MM.1S (cell line): ENCODE results near the gene PCED1B.

ENCODE experiments used
- DNase-seq: peaks from one replicate; pipeline ENCODE4 v3.0.0-alpha.2; 2015
- H2AFZ ChIP-seq: fragments of 300-600 bp; sonication (generic); 2 replicates; pipeline ENCODE4 v1.6.0; 2016; ENCODE audit warnings: antibody characterized with exemption, low read length
- H3F3A ChIP-seq: fragments of 300-600 bp; sonication (generic); 2 replicates; pipeline ENCODE4 v1.6.1; 2016; ENCODE audit warnings: mild to moderate bottlenecking, antibody characterized with exemption, low read length, moderate library complexity, mixed read lengths; ENCODE audit not compliant: insufficient read depth
- H3K27ac ChIP-seq: fragments of 300-600 bp; sonication (generic); 2 replicates; pipeline ENCODE4 v1.5.1; 2016; ENCODE audit warnings: mild to moderate bottlenecking, low read length
- H3K27me3 ChIP-seq: fragments of 300-600 bp; sonication (generic); replicated peaks from 2 replicates; pipeline ENCODE4 v1.6.0; 2016; ENCODE audit warnings: low read length; ENCODE audit not compliant: insufficient read depth
- H3K36me3 ChIP-seq: fragments of 300-600 bp; sonication (generic); replicated peaks from 2 replicates; pipeline ENCODE4 v1.6.1; 2016; ENCODE audit warnings: mild to moderate bottlenecking, low read length, mixed read lengths; ENCODE audit not compliant: insufficient read depth
- H3K4me1 ChIP-seq: fragments of 300-600 bp; sonication (generic); 2 replicates; pipeline ENCODE4 v1.6.1; 2016; ENCODE audit warnings: low read length, mixed read lengths
- H3K4me2 ChIP-seq: fragments of 300-600 bp; sonication (generic); 2 replicates; pipeline ENCODE4 v1.6.0; 2016; ENCODE audit warnings: low read depth, low read length
- H3K4me3 ChIP-seq: fragments of 300-600 bp; sonication (generic); 2 replicates; pipeline ENCODE4 v1.5.1; 2016; ENCODE audit warnings: low read length, mixed read lengths
- H3K79me2 ChIP-seq: fragments of 300-600 bp; sonication (generic); 2 replicates; pipeline ENCODE4 v1.6.1; 2016; ENCODE audit warnings: mixed run types, low read length, mixed read lengths
- H3K9ac ChIP-seq: fragments of 300-600 bp; sonication (generic); 2 replicates; pipeline ENCODE4 v1.6.1; 2016; ENCODE audit warnings: low read length, mixed read lengths
- H3K9me2 ChIP-seq: fragments of 300-600 bp; sonication (generic); replicated peaks from 2 replicates; pipeline ENCODE4 v1.6.1; 2016; ENCODE audit warnings: mild to moderate bottlenecking, low read length, mixed read lengths; ENCODE audit not compliant: insufficient read depth
- H3K9me3 ChIP-seq: fragments of 300-600 bp; sonication (generic); replicated peaks from 2 replicates; pipeline ENCODE4 v1.6.1; 2016; ENCODE audit warnings: mild to moderate bottlenecking, low read length, mixed read lengths; ENCODE audit not compliant: insufficient read depth
- H4K20me1 ChIP-seq: fragments of 300-600 bp; sonication (generic); 2 replicates; pipeline ENCODE4 v1.6.1; 2016; ENCODE audit warnings: mild to moderate bottlenecking, low read length, moderate library complexity, mixed read lengths; ENCODE audit not compliant: insufficient read depth
- CTCF ChIP-seq: fragments of 300-600 bp; sonication (generic); IDR thresholded peaks from 2 replicates; pipeline ENCODE4 v1.5.1; 2016; ENCODE audit warnings: antibody characterized with exemption, low read length, mixed read lengths
- EZH2 ChIP-seq: fragments of 300-600 bp; sonication (generic); optimal IDR thresholded peaks from 2 replicates; pipeline ENCODE3; 2017; ENCODE audit warnings: low read depth, mild to moderate bottlenecking, antibody characterized with exemption, low read length, mixed read lengths
- EZH2phosphoT487 ChIP-seq: fragments of 300-600 bp; sonication (generic); IDR thresholded peaks from 2 replicates; pipeline ENCODE4 v1.6.1; 2018; ENCODE audit warnings: antibody characterized with exemption, low read length

Gene PCED1B

GRCh38 chr12:47218191-47218654 is 138.8 kb downstream of the PCED1B start:
- Histone ChIP-seq H3K79me2 (peaks cover 8% of the 10 kb centered on the region), H3K27me3 (no peaks in the 10 kb centered on the region), H3K9ac (no peak overlapping the region), H3F3A (peaks cover 15% of the 10 kb centered on the region), H3K4me1 (peaks cover 21% of the 10 kb centered on the region; the same call in 1 of the 2 replicates), H4K20me1 (no peaks in the 10 kb centered on the region), H2AFZ (no peak overlapping the region), H3K9me3 (no peaks in the 10 kb centered on the region), H3K4me2 (no peak overlapping the region), H3K9me2 (no peaks in the 10 kb centered on the region), H3K27ac (no peak overlapping the region), H3K4me3 (no peak overlapping the region), H3K36me3 (no peaks in the 10 kb centered on the region)
- TF ChIP-seq EZH2 = no peak
- no peak for TF ChIP-seq CTCF
- TF ChIP-seq EZH2phosphoT487 = no peak
- DNase-seq = no peak

GRCh38 chr12:47219243-47219642 is 139.8 kb downstream of the PCED1B start:
- DNase-seq = no peak
- no peak for TF ChIP-seq EZH2
- TF ChIP-seq CTCF = no peak
- no peak for TF ChIP-seq EZH2phosphoT487
- no peak overlapping the region for H3K4me2 ChIP-seq
- H3K9ac ChIP-seq = no peak overlapping the region
- H4K20me1 ChIP-seq = no peaks in the 10 kb centered on the region
- peaks cover 8% of the 10 kb centered on the region for H3K79me2 ChIP-seq
- H3K4me3 ChIP-seq = no peak overlapping the region
- no peaks in the 10 kb centered on the region for H3K36me3 ChIP-seq
- H3F3A ChIP-seq = peaks cover 15% of the 10 kb centered on the region
- H3K4me1 ChIP-seq = peaks cover 21% of the 10 kb centered on the region; the same call in 1 of the 2 replicates
- H3K9me2 ChIP-seq = no peaks in the 10 kb centered on the region
- no peak overlapping the region for H2AFZ ChIP-seq
- H3K27ac ChIP-seq = no peak overlapping the region
- no peaks in the 10 kb centered on the region for H3K27me3 ChIP-seq
- no peaks in the 10 kb centered on the region for H3K9me3 ChIP-seq

GRCh38 chr12:47221256-47222023 is 142.0 kb downstream of the PCED1B start:
- H3K4me1 ChIP-seq = peaks cover 15% of the 10 kb centered on the region; the same call in 1 of the 2 replicates
- H3K4me2 ChIP-seq = no peak overlapping the region
- no peak overlapping the region for H3K27ac ChIP-seq

More at GRCh38 chr12:47221256-47222023, 142.0 kb downstream of the PCED1B start:
- no peaks in the 10 kb centered on the region for H4K20me1 ChIP-seq
- H3F3A ChIP-seq = peaks cover 9% of the 10 kb centered on the region
- no peaks in the 10 kb centered on the region for H3K27me3 ChIP-seq
- peaks cover 8% of the 10 kb centered on the region for H3K79me2 ChIP-seq
- H3K4me3 ChIP-seq = no peak overlapping the region
- no peaks in the 10 kb centered on the region for H3K9me3 ChIP-seq
- H3K36me3 ChIP-seq = no peaks in the 10 kb centered on the region
- TF ChIP-seq EZH2phosphoT487 (no peak), EZH2 (no peak), CTCF (no peak)
- H3K9ac ChIP-seq = no peak overlapping the region
- no peaks in the 10 kb centered on the region for H3K9me2 ChIP-seq
- DNase-seq = no peak
- H2AFZ ChIP-seq = no peak overlapping the region
